AG10803 (cell line): ENCODE data around the gene ROBO1.

ENCODE experiments used
- DNase-seq: peaks from one replicate; pipeline ENCODE4 v3.0.0; 2010; ENCODE audit warnings: low read depth
- H3K4me3 ChIP-seq: 2 replicates; pipeline ENCODE4 v1.5.1; 2011; ENCODE audit warnings: mild to moderate bottlenecking, low read length, control low read depth
- CTCF ChIP-seq: conservative IDR thresholded peaks from 2 replicates; pipeline ENCODE4 v1.5.1; 2011; ENCODE audit warnings: mild to moderate bottlenecking, low read length, control low read depth, inconsistent platforms

Gene ROBO1

GRCh38 chr3:79415356-79415755 lies 352.4 kb downstream of the ROBO1 start:
- DNase-seq: peak; percentile 0
- no peak overlapping the region for H3K4me3 ChIP-seq
- no peak for TF ChIP-seq CTCF

- DNase-seq: peak; percentile 56
- no peak for TF ChIP-seq CTCF
- H3K4me3 ChIP-seq: no peak overlapping the region
These were observed 353.0 kb downstream of the ROBO1 start for GRCh38 chr3:79414806-79415205.

- no peak for TF ChIP-seq CTCF
- DNase-seq: no peak
- no peak overlapping the region for H3K4me3 ChIP-seq
These were observed 353.8 kb downstream of the ROBO1 start for GRCh38 chr3:79414035-79414434.

GRCh38 chr3:79412537-79412936 lies 355.3 kb downstream of the ROBO1 start:
- no peak for DNase-seq
- no peak for TF ChIP-seq CTCF
- H3K4me3 ChIP-seq: no peak overlapping the region

- no peak for TF ChIP-seq CTCF
- no peak overlapping the region for H3K4me3 ChIP-seq
- DNase-seq: no peak
These were observed 357.2 kb downstream of the ROBO1 start for GRCh38 chr3:79410617-79411016.

GRCh38 chr3:79410136-79410535 lies 357.7 kb downstream of the ROBO1 start:
- no peak for DNase-seq
- H3K4me3 ChIP-seq: no peak overlapping the region
- TF ChIP-seq CTCF: no peak

- no peak for DNase-seq
- peak; percentile 8; the same call in 1 of the 2 replicates for TF ChIP-seq CTCF
- no peak overlapping the region for H3K4me3 ChIP-seq
These were observed 361.6 kb downstream of the ROBO1 start for GRCh38 chr3:79406175-79406574.
